H1 (cell line): ENCODE measurements around the gene RAB11FIP5. TPM values are rescaled to one million over a fixed set of nuclear protein-coding genes. Genes with fewer than 3 reads are reported as not detected.

Experiments used
- ASH2L ChIP-seq: fragments of 200-600, 300-600 bp; sonication (generic); IDR thresholded peaks from one replicate; pipeline ENCODE4 v1.7.1; 2017; ENCODE audit warnings: low read length
- CBX5 ChIP-seq: fragments of 300-800, 300-1000 bp; sonication (generic); IDR thresholded peaks from 2 replicates; pipeline ENCODE4 v1.7.1; 2016; ENCODE audit warnings: antibody characterized with exemption, low read length, low read depth
- JUN ChIP-seq: IDR thresholded peaks from 2 replicates; pipeline ENCODE4 v1.6.1; 2011; ENCODE audit warnings: low read depth, mild to moderate bottlenecking, improper control_type of control experiment, low read length
- POLR2AphosphoS5 ChIP-seq: IDR thresholded peaks from 2 replicates; pipeline ENCODE4 v1.6.1; 2011; ENCODE audit warnings: low read depth, low read length
- SP1 ChIP-seq: IDR thresholded peaks from 2 replicates; pipeline ENCODE4 v1.6.1; 2011; ENCODE audit warnings: low read depth, low read length
- polyA plus RNA-seq, 7 experiments: library from polyadenylated mRNA; depleted of rRNA in 3 of 7; stranded (reverse) in 5 of 7; unstranded in 2 of 7; fragments of >200 nt in 5 of 7; fragments of 200-250 nt in 2 of 7; gene quantifications; 1 replicate in 5 of 7; 2 replicates in 1 of 7; 4 replicates in 1 of 7; pipeline versions ENCODE4 v1.2.1 to v1.2.3, GENCODE V29; 2011 to 2013; ENCODE audit warnings: missing spikeins in 2 of 7, mixed read lengths in 2 of 7
- total RNA-seq: library from RNA; stranded (reverse); fragmentation: NEBNext Ultra II Directional; extraction: Animal tissue kit (Norgen Biotek cat#: 25700); gene quantifications from 2 replicates; pipeline ENCODE4 v1.2.1, GENCODE V29; 2021
- TF ChIP-seq, protein P1 (sequence below): IDR thresholded peaks from 2 replicates; pipeline ENCODE4 v1.6.1; 2012; ENCODE audit warnings: inconsistent platforms
- TF ChIP-seq, protein P2 (sequence below): IDR thresholded peaks from 2 replicates; pipeline ENCODE4 v1.6.1; 2011; ENCODE audit warnings: low read depth, mild to moderate bottlenecking, low read length; ENCODE audit not compliant: insufficient read depth
- TF ChIP-seq, protein P3 (sequence below): IDR thresholded peaks from 2 replicates; pipeline ENCODE4 v1.6.1; 2012; ENCODE audit warnings: low read length, inconsistent platforms

RAB11FIP5 gene
- total and polyA plus RNA-seq, 2 of the 8 experiments (the other 6 are each of a cell fraction or from before 2014, with no cell fraction given) = 6.3 to 17.0 TPM

DNA sequence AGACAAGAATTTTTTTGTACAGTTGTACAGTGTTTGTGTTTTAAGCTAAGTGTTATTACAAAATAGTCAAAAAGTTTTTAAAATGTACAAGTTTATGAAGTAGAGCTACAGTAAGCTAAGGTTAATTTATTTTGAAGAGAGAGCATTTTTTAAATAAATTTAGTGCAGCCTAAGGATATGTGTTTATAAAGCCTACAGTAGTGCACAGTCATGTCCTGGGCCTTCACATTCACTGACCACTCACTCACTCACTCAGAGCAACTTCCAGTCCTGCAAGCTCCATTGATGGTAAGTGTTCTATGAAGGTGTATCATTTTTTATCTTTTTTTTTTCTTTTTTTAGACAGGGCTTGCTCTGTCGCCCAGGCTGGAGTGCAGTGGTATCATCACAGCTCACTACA is 85.4 kb downstream of the RAB11FIP5 start (continued):
- TF ChIP-seq CBX5 (no peak), ASH2L (no peak), SP1 (no peak), JUN (no peak), POLR2AphosphoS5 (no peak)
- TF ChIP-seq, protein P1, sequence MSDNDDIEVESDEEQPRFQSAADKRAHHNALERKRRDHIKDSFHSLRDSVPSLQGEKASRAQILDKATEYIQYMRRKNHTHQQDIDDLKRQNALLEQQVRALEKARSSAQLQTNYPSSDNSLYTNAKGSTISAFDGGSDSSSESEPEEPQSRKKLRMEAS = no peak
- TF ChIP-seq, protein P2, sequence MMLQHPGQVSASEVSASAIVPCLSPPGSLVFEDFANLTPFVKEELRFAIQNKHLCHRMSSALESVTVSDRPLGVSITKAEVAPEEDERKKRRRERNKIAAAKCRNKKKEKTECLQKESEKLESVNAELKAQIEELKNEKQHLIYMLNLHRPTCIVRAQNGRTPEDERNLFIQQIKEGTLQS = no peak
- TF ChIP-seq, protein P3, sequence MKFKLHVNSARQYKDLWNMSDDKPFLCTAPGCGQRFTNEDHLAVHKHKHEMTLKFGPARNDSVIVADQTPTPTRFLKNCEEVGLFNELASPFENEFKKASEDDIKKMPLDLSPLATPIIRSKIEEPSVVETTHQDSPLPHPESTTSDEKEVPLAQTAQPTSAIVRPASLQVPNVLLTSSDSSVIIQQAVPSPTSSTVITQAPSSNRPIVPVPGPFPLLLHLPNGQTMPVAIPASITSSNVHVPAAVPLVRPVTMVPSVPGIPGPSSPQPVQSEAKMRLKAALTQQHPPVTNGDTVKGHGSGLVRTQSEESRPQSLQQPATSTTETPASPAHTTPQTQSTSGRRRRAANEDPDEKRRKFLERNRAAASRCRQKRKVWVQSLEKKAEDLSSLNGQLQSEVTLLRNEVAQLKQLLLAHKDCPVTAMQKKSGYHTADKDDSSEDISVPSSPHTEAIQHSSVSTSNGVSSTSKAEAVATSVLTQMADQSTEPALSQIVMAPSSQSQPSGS = no peak
- TF ChIP-seq, all 59 proteins: peak for 0
